Measurements from ENCODE around the gene ADGRE1. TPM values are rescaled to one million over a fixed set of nuclear protein-coding genes. Genes with fewer than 3 reads are reported as not detected.

ADGRE1 gene
- total RNA-seq, 1 donor from 2014 or later, result 0.46 TPM

- no peak for DNase-seq (ENCODE audit: low spot score)
Measured at GRCh38 chr19:6952956-6953355, 65.6 kb downstream of the ADGRE1 start.

DNA sequence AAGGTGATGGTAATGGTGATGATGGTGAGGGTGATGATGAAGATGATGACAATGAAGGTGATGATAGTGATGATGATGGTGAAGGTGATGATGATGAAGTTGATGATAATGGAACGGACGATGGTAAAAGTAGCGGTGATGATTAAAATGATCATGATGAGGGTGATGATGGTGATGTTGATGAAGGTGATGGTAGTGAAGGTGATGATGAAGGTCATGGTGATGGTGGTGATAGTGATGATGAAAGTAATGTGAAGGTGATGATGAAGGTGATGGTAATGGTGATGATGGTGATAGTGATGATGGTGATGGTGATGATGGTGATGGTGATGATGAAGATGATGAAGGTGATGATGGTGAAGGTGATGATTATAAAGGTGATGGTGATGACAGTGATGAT, 67.7 kb downstream of the ADGRE1 start:
- DNase-seq (ENCODE audit: low spot score), result no peak

DNA sequence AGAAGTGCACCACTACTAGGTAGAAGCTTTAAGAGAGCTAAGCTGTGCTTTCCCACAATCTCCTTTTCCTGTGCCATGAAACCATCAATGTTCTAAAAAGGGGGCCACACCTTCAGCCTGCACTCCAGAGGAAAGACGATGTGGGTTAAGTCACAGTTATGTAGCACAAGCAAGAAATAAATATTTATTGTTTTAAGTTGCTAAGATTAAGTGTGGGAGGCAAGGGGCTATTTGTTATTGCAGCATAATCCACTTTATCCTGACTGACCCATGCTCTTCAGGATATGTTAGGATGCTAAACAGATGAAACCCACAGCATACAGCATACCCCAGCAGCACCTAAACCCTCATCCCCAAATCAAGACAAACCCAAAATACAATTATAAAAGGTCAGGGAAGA, 69.2 kb downstream of the ADGRE1 start:
- DNase-seq (ENCODE audit: low spot score), result no peak

DNA sequence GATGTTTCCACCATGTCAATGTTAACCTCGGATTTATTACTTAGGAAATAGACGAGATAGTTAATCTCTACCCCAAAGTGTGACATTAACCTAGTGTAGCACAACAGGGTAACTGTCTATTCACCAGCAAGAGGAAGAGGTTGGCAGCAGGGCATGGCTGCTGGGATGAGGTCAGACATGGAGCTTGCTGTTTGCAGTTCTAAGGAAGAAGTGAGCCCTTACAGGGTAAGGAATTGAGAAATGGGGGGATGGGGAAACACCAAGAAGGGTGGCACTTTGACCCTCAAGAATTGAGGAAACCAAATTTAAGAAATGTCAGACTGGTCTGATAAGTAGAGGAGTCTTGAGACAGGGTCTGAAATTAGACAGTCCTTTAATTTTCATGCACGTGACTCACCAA, 71.4 kb downstream of the ADGRE1 start:
- DNase-seq (ENCODE audit: low spot score), result no peak

DNA sequence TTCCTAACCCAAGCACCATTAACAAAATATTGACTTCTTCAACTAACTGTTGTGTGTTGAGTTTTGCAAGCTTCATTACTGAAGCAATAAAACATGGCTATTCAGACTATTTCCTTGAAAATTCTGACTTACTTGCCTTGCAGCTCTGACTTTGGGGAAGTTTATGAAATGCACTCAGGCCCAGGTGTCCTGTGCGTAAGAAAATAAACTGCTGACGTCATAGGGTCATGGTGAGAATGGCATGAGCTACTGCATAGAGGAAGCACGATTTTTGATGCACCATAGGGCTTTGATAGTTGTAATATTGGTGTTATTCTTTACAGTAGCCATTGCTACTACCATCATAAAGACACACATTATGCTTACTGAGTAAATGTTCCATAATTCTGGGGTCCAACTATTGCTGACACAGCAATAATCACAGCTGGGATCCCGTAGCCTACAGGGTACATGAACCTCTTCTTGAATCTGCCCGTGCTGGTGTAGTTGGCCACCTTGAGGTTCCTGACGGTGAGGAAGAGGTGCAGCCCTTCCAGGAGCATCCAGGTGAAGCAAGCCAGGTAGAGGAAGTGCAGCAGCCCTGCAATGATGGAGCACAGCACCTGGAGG, 76.0 kb downstream of the ADGRE1 start:
- no peak for DNase-seq (ENCODE audit: low spot score)

GRCh38 chr19:6963937-6964336, 76.6 kb downstream of the ADGRE1 start:
- no peak for DNase-seq (ENCODE audit: low spot score)

DNA sequence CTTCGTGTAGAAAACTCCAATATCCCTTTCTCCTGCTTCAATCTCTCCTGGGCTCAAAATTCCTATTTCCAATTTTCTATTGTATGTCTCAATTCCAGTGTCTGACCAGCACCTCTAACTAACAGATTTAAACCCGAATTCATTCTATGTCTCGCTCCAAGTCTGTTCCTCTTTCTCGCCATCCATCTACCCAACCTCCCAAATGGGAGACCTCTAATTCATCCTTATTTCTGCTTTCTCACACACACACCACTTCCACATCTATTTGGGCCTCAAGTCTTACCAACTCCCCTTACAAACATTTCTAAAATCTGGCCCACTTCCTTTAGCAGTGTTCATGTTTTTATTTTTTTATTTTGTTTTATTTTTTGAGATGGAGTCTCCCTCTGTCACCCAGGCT, 80.6 kb downstream of the ADGRE1 start:
- no peak for DNase-seq (ENCODE audit: low spot score)

- DNase-seq (ENCODE audit: low spot score), result no peak
Measured at GRCh38 chr19:6969490-6969889, 82.1 kb downstream of the ADGRE1 start.

DNA sequence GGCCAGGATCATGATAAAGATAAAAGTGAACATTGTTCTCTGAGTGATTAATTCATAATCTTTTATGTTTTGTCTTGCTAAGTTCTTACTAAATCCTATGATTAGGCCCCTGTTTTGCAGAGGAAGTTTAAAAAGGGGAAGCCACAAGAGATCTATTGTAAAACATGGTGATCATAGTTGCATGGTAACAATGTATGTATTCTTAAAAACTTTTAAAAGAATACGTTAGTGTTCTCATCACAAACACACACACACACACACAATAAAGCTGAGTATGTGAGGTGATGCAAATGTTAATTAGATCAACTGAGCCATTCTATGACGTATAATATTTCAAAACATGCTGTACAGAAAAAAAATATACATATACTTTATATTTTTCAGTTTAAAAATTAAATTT, 82.6 kb downstream of the ADGRE1 start:
- no peak for DNase-seq (ENCODE audit: low spot score)

- no peak for DNase-seq (ENCODE audit: low spot score)
Measured at GRCh38 chr19:6970443-6970842, 83.1 kb downstream of the ADGRE1 start.

DNA sequence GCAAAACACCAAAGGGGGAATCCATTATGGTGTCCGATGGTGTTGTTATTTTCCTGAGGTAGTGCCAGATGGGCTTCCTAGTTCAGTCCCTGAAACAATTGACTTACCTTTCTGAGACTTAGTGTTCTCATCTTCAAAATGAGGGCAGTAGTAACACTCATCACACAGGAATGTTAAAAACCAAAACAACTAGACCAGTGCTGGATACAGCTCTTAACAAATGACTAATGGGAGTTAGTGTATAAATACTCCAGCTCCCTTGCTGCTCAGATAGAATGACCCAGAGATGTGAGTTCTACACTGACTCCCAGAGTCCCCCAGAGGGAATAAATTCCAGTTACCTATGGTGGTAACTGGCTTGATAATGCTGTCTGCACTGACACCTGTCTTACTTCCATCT, 84.0 kb downstream of the ADGRE1 start:
- DNase-seq (ENCODE audit: low spot score), result no peak

GRCh38 chr19:6976197-6976596, 88.8 kb downstream of the ADGRE1 start:
- no peak for DNase-seq (ENCODE audit: low spot score)

GRCh38 chr19:6979399-6979798, 92.0 kb downstream of the ADGRE1 start:
- no peak for DNase-seq (ENCODE audit: low spot score)

DNA sequence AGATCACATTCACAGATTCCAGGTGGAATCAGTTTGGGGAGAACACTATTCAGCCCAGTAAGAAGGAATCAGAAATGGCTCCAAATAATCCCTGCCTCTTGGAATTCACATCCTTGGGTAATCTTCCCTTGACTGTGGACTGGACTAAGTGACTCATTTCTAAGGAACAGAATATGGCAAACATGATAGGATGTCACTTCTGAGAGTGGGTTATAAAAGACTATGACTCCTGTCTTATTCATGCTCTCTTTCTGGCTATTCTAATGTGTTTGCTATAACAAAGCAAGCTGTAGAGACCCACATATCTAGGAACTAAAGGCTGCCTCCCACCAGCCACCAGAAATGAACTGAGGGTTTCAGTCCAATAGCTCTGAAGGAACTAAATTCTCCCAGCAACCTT, 96.1 kb downstream of the ADGRE1 start:
- DNase-seq (ENCODE audit: low spot score), result no peak

DNA sequence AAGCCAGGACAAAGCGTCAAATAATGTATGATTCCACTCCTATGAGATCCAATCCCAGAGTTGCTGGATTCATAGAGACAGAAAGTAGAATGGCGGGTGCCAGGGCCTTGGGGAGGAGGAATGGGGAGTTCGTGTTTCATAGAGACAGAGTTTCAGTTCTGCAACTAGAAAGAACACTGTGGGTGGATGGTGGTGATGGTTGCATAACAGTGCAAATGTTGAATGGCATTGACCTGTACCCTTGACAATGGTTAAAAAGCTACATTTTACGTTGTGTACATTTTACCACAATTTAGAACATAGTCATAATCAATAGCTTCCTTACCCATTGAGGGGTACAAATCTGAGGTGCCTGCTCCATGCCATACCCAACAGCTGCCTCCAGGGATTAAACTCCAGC, 100.5 kb downstream of the ADGRE1 start:
- DNase-seq (ENCODE audit: low spot score), result no peak

- DNase-seq (ENCODE audit: low spot score), result no peak
Measured at GRCh38 chr19:6988257-6988656, 100.9 kb downstream of the ADGRE1 start.

Other genes starting within 250 kb of the ADGRE1 start
- 1.8 TPM for gene TNFSF14, start 217.4 kb upstream of the ADGRE1 start, total RNA-seq
- 486 TPM for gene C3, start 166.9 kb upstream of the ADGRE1 start, total RNA-seq
- 137 TPM for gene GPR108, start 150.0 kb upstream of the ADGRE1 start, total RNA-seq
- gene TRIP10, start 147.9 kb upstream of the ADGRE1 start, total RNA-seq, result 68.9 TPM
- gene SH2D3A, start 120.1 kb upstream of the ADGRE1 start, total RNA-seq, result 28.2 TPM
- gene VAV1, start 114.9 kb upstream of the ADGRE1 start, total RNA-seq, result 12.7 TPM
- not detected for gene MBD3L2B, start 133.9 kb downstream of the ADGRE1 start, total RNA-seq
- not detected for gene MBD3L5, start 143.0 kb downstream of the ADGRE1 start, total RNA-seq
- not detected for gene MBD3L4, start 152.6 kb downstream of the ADGRE1 start, total RNA-seq
- gene MBD3L2, start 161.7 kb downstream of the ADGRE1 start, total RNA-seq, result not detected
- not detected for gene MBD3L3, start 171.1 kb downstream of the ADGRE1 start, total RNA-seq
- gene ZNF557, start 182.1 kb downstream of the ADGRE1 start, total RNA-seq, result 11.1 TPM

All from mucosa of gallbladder (tissue), 1 donor.